ENCODE data around the gene COL6A1.

Gene COL6A1

DNA sequence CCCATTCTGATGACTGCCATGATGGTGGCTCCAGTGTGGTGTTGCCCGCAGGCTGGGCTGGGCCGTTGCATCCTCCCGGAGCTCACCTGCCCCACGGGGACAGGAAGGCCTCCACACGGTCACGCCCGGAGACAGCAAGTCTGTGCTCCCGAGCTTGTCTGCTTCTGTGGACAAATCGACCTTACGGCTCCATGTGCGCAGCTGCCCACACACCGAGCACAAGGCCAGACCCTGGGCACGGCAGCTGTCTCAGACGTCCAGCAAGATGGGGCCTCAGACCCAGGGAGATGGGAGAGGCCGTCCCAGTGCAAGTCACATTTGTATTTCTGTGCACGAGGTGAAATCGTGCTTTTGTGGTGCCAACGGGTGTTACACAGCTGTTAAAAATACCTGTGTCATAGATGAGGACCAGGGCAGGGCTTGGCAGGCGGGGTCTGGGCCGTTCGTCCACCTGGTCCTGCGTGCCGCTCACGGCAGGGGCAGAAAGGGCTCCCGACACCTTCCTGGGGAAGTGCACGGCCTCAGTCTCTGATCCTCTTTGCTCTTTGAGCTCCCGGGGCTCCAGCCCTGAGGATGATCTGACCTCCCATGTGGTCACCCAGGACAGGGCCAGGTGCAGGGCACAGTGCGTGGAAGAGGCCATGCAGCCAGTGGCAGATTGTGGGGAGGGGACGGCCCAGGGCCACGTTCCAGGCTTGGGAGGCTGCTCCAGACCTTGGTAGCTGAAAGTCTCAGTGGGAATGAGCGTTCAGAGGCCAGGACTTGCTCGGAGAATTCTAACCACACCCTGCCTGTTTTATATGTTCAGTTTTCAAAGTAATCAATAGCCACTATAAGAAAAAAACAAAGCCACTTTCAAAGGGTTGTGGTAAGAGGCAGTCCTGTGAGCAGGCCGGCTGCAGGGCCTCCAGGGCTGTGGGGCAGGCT is 13.5 kb downstream of the COL6A1 start:
- no peak overlapping the region for H3K4me3 ChIP-seq (ENCODE audit: low read length)
- TF ChIP-seq ZNF274 (IDR thresholded peaks at IDR 0.05; ENCODE audit: low read depth, low read length), result no peak

GRCh38 chr21:45995686-45996179 is 14.2 kb downstream of the COL6A1 start:
- H3K4me3 ChIP-seq (ENCODE audit: low read length), result no peak overlapping the region
- no peak for TF ChIP-seq ZNF274 (IDR thresholded peaks at IDR 0.05; ENCODE audit: low read depth, low read length)

GRCh38 chr21:45996311-45997204 is 15.0 kb downstream of the COL6A1 start:
- no peak for TF ChIP-seq ZNF274 (IDR thresholded peaks at IDR 0.05; ENCODE audit: low read depth, low read length)
- no peak overlapping the region for H3K4me3 ChIP-seq (ENCODE audit: low read length)

- no peak overlapping the region for H3K4me3 ChIP-seq (ENCODE audit: low read length)
- TF ChIP-seq ZNF274 (IDR thresholded peaks at IDR 0.05; ENCODE audit: low read depth, low read length), result no peak
These were observed 15.6 kb downstream of the COL6A1 start for GRCh38 chr21:45997205-45997494.

DNA sequence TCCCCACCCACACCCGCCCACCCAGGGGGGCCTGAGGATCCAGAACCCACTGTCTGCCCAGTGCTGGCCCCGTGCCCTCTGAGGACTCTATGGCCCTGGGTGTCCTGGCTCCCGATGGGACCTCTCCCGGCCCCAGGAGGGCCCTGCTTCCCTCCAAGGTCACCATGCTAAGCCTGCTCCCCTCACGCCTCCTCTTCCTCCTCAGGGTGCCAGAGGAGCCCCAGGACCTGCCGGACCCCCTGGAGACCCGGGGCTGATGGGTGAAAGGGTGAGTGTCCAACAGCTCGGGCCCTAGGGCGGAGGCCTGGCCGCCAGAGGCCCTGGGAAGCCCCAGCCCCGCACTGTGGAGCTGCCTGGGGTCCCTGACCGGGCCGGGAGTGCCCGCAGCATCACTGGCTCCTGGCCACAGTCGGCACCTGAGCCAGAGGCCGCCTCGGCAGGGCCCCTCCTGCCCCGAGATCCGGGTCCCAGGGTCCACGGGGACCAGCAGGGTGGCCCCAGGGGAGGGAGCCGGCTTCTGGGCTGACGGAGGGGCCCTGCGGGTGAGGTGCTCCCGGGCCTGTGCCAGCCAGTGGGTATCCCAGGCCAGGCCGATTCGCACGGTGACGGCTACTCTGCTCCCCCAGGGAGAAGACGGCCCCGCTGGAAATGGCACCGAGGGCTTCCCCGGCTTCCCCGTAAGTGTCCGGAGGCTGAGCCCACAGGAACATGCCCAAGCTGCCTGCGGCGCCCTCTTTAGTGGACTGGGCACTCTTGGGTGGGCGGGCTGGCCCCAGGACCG is 16.1 kb downstream of the COL6A1 start:
- no peak overlapping the region for H3K4me3 ChIP-seq (ENCODE audit: low read length)
- no peak for TF ChIP-seq ZNF274 (IDR thresholded peaks at IDR 0.05; ENCODE audit: low read depth, low read length)

DNA sequence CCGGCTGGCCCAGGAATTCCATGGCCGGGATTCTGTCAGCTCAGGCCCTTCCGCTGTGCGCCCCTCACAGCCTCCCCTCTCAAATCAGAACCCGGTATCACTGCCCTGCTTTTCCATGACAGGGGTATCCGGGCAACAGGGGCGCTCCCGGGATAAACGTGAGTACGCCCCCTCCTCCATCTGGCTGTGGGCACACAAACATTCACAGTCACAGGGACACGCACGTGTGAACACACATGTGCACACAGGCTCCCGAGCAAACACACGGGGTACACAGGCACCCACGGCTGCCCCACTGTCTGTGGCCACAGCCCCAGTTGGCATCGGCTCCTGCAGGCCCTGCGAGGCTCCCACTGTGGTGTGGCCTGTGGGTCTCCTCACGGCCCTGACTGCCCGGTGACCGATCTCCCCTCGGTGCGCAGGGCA is 16.7 kb downstream of the COL6A1 start:
- TF ChIP-seq ZNF274 (IDR thresholded peaks at IDR 0.05; ENCODE audit: low read depth, low read length), result no peak
- no peak overlapping the region for H3K4me3 ChIP-seq (ENCODE audit: low read length)

DNA sequence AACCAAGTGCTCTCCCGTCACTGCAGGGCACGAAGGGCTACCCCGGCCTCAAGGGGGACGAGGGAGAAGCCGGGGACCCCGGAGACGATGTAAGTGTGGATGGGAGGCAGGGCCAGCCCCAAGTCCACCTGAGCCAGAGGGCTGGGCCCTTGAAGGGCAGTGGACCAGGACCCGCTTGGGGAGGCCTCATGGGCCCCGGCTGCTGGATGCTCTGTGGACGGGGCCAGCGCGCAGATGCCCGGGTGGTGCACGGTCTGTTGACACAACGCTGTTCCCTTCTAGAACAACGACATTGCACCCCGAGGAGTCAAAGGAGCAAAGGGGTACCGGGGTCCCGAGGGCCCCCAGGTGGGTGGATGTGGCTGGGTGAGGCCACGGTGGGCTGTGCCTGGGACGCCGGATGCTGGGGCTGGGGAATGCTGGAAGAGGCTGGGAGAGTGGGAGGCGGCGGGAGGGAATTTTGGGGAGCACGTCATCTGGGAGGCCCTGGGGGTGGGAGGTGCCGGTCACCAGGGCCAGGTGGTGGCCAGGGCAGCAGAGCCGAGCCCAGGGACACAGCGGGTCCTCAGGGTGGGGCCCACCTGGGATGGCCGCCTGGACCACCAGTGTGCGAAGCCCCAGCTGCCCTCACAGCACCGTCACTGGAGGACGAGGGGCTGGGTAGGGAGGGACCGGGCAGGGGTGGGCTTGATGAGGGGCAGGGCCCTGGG is 17.5 kb downstream of the COL6A1 start:
- TF ChIP-seq ZNF274 (IDR thresholded peaks at IDR 0.05; ENCODE audit: low read depth, low read length), result no peak

DNA sequence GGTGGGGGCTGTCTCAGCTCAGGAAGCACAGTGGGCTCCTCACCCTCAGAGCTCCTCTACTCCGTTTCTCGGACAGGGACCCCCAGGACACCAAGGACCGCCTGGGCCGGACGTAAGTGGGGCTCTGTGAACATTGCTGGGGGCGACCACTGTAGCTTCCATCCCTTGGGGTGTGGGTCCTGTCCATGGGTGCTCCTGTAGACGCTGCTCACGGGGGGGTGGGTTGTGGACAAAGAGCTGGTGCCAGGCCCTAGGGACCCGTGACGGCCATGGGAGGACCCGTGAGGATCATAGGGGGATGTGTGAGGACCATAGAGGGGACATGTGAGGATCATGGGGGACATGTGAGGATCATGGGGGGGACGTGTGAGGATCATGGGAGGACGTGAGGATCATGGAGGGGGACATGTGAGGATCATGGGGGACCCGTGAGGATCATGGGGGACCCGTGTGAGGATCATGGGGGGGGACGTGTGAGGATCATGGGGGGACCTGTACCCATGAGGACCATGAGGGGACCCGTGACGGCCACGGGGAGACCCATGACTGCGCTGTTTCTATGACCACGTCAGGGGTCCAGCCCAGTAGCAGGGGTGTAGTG is 18.1 kb downstream of the COL6A1 start:
- no peak for TF ChIP-seq ZNF274 (IDR thresholded peaks at IDR 0.05; ENCODE audit: low read depth, low read length)
- H3K4me3 ChIP-seq (ENCODE audit: low read length), result no peak overlapping the region

More for the DNA sequence above, 17.5 kb downstream of the COL6A1 start:
- no peak overlapping the region for H3K4me3 ChIP-seq (ENCODE audit: low read length)

DNA sequence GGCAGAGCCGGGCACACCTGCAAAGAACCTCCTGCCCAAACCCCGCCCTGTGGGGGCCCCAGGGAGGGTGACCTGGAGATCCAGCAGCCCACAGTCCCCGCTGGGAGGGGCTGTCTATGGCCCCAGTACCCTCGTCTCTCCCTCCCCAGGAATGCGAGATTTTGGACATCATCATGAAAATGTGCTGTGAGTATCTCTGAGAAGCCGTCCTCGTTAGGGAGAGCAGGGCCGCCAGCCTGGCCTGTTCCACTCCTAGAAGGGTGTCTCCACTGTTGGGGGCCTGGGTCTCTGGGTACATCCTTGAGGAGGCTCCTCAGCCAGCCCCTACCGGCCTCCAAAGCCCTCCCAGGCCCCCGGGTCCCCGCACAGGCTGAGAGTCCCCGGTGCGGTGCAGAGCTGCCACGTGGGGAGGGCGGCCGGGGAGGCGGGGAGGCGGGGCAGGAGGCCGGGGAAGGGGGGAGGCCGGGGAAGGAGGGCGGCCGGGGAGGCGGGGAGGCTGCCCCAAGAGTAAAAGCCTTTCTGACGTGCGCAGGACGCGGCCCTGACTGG is 18.7 kb downstream of the COL6A1 start:
- H3K4me3 ChIP-seq (ENCODE audit: low read length), result no peak overlapping the region
- TF ChIP-seq ZNF274 (IDR thresholded peaks at IDR 0.05; ENCODE audit: low read depth, low read length), result no peak

DNA sequence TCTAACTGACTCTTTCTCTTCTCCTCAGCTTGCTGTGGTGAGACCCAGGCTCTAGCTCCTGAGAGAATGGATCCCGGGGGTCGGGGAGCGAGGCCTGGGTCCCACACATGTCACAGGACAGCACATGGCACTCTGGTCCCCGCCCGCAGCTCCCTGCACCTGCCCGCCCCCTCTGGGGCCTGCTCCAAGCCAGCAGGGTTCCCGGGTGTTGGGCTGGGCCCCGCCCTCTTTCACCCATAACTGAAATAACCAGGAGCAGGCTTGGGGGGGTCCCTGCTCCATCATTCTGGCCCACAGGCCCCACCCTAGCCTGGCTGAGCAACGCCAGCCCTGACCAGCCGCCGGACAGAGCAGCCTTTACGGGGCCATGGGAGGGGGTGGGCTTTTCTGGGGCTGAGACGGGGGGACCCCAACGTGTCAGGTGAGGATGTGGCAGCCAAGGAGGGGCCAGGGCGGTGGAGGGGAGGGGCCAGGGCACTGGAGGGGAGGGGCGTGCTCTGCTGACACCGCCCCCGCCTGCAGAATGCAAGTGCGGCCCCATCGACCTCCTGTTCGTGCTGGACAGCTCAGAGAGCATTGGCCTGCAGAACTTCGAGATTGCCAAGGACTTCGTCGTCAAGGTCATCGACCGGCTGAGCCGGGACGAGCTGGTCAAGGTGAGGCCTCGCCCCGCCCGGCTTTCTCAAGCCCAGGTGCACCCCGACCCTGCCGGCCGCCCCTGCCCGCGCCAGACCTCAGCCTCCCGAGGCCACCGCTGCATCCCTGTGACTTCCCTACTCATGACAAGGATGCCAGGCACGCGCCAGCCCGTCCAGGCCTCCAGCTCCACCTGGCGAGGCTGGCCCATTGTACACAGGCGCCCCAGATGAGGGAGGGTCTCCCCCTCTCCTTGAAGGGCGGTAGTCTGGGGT is 19.4 kb downstream of the COL6A1 start:
- TF ChIP-seq ZNF274 (IDR thresholded peaks at IDR 0.05; ENCODE audit: low read depth, low read length), result no peak
- no peak overlapping the region for H3K4me3 ChIP-seq (ENCODE audit: low read length)

DNA sequence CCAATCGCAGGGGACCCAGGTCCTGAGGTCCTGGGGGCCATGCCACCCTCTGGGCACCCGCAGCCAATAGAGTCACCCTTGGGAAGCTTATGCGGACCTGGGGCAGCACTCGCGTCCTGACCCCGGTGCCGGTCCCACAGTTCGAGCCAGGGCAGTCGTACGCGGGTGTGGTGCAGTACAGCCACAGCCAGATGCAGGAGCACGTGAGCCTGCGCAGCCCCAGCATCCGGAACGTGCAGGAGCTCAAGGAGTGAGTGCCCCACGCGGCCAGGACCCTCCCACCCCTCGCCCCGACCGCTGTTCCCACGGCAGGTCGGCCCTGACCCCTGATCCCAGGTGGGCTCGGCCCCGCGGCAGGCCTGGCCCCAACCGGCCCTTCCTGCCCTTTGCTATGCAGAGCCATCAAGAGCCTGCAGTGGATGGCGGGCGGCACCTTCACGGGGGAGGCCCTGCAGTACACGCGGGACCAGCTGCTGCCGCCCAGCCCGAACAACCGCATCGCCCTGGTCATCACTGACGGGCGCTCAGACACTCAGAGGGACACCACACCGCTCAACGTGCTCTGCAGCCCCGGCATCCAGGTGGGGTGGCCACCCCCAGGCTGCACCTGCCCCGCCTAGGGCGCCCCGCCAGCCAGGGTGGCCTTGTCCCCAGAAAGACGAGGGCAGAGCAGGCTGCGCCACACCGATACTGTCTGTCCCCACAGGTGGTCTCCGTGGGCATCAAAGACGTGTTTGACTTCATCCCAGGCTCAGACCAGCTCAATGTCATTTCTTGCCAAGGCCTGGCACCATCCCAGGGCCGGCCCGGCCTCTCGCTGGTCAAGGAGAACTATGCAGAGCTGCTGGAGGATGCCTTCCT is 20.5 kb downstream of the COL6A1 start:
- TF ChIP-seq ZNF274 (IDR thresholded peaks at IDR 0.05; ENCODE audit: low read depth, low read length), result no peak
- no peak overlapping the region for H3K4me3 ChIP-seq (ENCODE audit: low read length)

Data from GM08714 (cell line).